ENCODE results near the gene EEPD1.

EEPD1 gene

GRCh38 chr7:36157527-36158320 lies 4.7 kb downstream of the EEPD1 start:
- no peak for DNase-seq

GRCh38 chr7:36158321-36158605 lies 5.2 kb downstream of the EEPD1 start:
- no peak for DNase-seq

GRCh38 chr7:36159618-36160017 lies 6.6 kb downstream of the EEPD1 start:
- DNase-seq = no peak

GRCh38 chr7:36160313-36160712 lies 7.3 kb downstream of the EEPD1 start:
- DNase-seq = no peak

GRCh38 chr7:36161996-36162395 lies 8.9 kb downstream of the EEPD1 start:
- no peak for DNase-seq

- no peak for DNase-seq
Measured at GRCh38 chr7:36165059-36165458, 12.0 kb downstream of the EEPD1 start.

- no peak for DNase-seq
Measured at GRCh38 chr7:36165802-36166201, 12.7 kb downstream of the EEPD1 start.

- no peak for DNase-seq
Measured at GRCh38 chr7:36167403-36168050, 14.5 kb downstream of the EEPD1 start.

- no peak for DNase-seq
Measured at GRCh38 chr7:36171503-36171902, 18.4 kb downstream of the EEPD1 start.

GRCh38 chr7:36175886-36176285 lies 22.8 kb downstream of the EEPD1 start:
- DNase-seq = no peak

- DNase-seq = no peak
Measured at GRCh38 chr7:36176697-36177096, 23.6 kb downstream of the EEPD1 start.

- no peak for DNase-seq
Measured at GRCh38 chr7:36180121-36180520, 27.1 kb downstream of the EEPD1 start.

GRCh38 chr7:36181668-36182067 lies 28.6 kb downstream of the EEPD1 start:
- DNase-seq = no peak

GRCh38 chr7:36182854-36183604 lies 30.0 kb downstream of the EEPD1 start:
- DNase-seq = no peak

- DNase-seq = no peak
Measured at GRCh38 chr7:36185092-36185491, 32.0 kb downstream of the EEPD1 start.

- no peak for DNase-seq
Measured at GRCh38 chr7:36185756-36186155, 32.7 kb downstream of the EEPD1 start.

- DNase-seq = no peak
Measured at GRCh38 chr7:36186359-36187121, 33.5 kb downstream of the EEPD1 start.

GRCh38 chr7:36188266-36188665 lies 35.2 kb downstream of the EEPD1 start:
- no peak for DNase-seq

GRCh38 chr7:36188906-36189305 lies 35.9 kb downstream of the EEPD1 start:
- DNase-seq = no peak

GRCh38 chr7:36190447-36191291 lies 37.6 kb downstream of the EEPD1 start:
- no peak for DNase-seq

GRCh38 chr7:36191292-36191920 lies 38.4 kb downstream of the EEPD1 start:
- DNase-seq = no peak

Data from RPMI8226 (cell line).